M059J (cell line): ENCODE results near the gene MAML3. TPM values are rescaled to one million over a fixed set of nuclear protein-coding genes. Genes with fewer than 3 reads are reported as not detected.
A peak's percentile ranks its signal among the peaks of the same experiment; 100 is the strongest.

Experiments used
- DNase-seq: peaks from one replicate; pipeline ENCODE4 v3.0.0-alpha.2; 2012; ENCODE audit warnings: low read depth
- total RNA-seq: library from RNA; depleted of rRNA; stranded (reverse); fragments of >200 nt; shearing (Covaris generic); gene quantifications from 2 replicates; pipeline ENCODE4 v1.2.3, GENCODE V29; 2014

MAML3 gene
- total RNA-seq, 1 experiment from 2014 or later = 1.6 TPM

- DNase-seq = no peak
These were observed 287.6 kb downstream of the MAML3 start for GRCh38 chr4:139866276-139866962.

DNA sequence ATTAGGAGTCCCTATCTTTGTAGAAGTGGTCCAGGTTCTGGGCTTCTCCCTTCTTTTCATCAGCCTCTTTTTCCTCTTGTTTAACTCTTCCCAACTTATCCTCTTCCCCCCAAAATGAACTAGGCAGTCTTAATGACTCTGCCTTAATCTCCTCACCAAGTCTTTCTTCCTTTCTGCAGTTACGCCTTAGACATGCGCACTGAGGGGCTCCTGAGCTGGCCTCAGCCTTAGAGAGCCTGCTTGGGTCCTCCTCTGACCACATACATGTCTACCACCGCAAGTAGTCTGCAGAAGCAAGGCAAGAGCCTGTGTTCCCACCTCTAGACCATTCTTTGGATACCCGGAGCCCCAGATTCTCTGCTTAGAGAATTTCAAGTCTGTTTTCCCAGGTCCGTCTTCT lies 288.4 kb downstream of the MAML3 start:
- DNase-seq = no peak

- no peak for DNase-seq
These were observed 290.5 kb downstream of the MAML3 start for GRCh38 chr4:139863531-139863930.

DNA sequence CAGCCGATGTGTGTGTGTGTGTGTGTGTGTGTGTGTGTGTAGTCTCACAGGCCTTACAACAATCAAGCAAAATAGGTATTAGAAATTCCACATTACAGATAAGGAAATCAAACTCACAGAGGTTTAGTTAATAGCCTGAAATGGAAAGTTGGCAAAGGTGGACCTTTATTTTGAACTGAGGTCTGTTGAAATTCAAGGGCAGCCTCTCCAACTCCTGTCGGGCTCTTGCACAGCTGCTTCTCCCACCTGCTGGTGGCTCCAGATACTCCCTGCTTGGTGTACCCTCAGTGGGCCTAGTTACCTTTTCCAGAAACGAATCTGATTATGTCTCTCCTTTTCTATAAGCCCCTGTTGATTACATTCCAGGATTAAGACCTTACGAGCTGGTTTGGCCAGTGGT lies 292.5 kb downstream of the MAML3 start:
- DNase-seq = no peak

GRCh38 chr4:139860435-139861024 lies 293.5 kb downstream of the MAML3 start:
- no peak for DNase-seq

DNA sequence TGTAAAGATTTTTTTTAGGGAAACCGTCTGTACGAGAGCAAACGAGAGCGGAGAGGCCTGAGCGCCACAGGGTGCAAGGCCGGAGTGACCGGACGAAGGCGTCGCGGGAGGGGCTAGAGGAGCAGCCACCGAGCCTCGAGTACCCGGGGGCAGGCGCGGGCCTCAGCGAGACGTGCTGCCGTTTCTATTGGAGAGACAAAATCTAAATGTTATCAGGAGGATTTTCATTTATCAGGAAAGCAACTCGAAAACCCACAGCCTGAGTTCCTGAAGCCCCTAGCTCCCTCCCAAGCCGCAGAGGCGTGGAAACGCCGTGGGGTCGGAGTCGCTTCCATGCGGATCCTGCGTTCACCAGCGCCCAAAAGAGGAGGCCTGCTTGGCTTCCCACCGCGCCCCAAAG lies 294.1 kb downstream of the MAML3 start:
- no peak for DNase-seq

GRCh38 chr4:139858436-139859205 lies 295.4 kb downstream of the MAML3 start:
- no peak for DNase-seq

DNA sequence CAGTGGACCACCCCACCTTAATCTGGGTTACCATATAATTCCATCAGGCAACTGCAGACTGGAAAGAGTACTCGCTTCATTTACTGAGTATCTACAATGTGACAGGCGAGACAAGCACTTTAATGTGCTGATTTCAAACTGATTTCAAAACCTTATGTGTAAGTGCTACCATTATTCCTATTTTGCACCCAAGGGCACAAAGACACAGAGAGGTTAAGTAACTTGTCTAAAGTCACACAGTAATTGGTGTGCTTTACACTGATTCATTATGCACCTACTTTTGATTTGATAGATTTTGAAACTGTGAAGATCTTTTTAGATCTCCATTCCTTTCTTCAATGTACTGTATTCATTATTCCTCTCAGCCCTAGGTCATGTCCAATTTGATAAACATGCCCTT lies 296.0 kb downstream of the MAML3 start:
- DNase-seq = no peak

- peak; percentile 50 for DNase-seq
These were observed 297.0 kb downstream of the MAML3 start for GRCh38 chr4:139857021-139857420.

DNA sequence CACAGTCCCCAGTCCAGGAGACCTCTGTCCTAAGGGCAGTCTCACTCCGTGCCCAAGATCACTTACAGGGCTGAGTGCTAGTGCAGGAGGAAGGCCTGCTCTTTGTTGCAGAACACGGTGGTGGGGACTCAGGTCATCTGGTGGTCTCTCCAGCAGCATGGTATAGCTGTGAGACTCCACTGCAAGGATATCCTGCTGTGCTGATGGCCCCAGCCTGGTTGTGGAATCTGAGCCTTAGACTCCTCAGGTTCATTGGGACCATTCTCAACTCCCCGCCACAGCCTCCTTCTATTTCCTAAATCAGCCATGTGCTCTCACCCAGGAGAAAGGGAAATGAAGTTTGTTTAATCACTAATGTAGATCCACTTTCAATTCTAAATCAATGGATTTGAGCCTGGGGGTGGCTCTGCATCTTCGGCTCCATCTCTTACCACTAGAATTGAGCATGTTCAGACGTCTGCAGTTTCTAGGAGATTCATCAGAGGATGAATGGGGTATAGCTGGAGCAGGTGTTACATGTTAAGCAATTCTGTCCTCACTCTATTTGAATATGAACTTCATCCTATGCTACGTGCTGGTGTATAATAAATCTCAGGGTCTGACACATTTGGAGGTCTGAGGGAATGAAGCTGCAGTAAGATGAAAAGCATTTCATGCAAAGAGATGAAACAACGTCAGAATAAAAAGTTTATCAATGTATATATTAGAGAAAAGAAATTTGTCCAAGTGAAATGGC lies 299.1 kb downstream of the MAML3 start:
- DNase-seq = no peak

- DNase-seq = no peak
These were observed 300.7 kb downstream of the MAML3 start for GRCh38 chr4:139853309-139853708.

GRCh38 chr4:139852612-139853269 lies 301.2 kb downstream of the MAML3 start:
- no peak for DNase-seq

GRCh38 chr4:139851639-139852038 lies 302.3 kb downstream of the MAML3 start:
- no peak for DNase-seq

DNA sequence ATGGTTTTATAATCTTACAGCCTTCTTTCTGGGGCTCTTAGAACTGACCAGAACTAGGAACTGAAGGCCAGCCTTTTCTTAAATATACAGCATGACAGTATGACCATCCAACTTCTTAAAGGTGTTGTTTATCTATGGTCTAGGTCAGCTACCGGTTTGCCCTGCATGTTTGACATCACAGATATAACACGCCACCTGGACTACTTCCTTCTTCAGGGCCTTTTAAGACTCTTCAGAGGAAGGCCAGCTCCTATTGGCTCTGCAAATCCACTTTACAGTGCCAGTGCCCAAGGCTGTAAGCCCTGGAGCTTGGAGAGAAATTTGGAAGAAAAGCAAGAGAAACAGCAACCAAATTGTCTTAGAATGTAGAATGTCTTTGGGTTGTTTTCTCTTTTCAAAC lies 302.9 kb downstream of the MAML3 start:
- DNase-seq = no peak

DNA sequence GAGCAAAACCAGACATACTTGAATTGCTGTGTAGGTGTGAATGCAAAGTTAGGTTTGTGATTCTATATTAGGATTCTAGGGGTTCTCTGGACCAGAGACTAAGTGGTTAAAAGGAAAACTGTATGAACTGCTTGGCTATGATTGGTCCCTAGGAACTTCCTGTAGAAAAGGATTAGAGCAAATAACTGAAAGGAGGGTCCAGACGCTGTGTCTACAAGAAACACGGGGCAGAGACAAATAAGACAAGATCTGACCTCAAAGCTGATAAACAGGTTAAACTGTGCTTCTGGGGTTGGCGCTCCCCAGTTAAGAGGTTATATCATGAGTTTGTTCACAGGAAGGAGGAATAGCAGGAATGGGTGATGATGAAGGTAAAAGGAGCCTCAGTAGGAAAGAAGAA lies 304.8 kb downstream of the MAML3 start:
- DNase-seq = no peak

DNA sequence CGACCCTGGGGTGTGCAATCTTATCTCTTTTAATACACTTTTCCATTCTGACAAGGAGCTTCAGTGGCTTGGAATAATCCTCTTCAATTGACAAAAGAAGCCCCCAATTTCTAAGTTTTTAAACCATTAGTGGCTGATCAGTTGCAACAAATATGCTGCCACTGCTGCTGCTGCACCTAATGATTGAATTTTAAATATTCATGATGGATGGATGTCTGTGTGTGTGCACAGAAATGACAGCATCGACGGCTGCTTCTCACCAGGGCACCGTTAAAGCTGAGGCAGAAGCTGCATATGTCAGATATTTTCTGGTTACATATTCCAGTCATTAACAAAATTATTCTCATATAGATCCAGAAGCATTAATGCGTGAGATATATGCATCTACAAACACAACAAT lies 306.0 kb downstream of the MAML3 start:
- DNase-seq = no peak

- DNase-seq = no peak
These were observed 306.4 kb downstream of the MAML3 start for GRCh38 chr4:139847602-139848001.

GRCh38 chr4:139846766-139847165 lies 307.2 kb downstream of the MAML3 start:
- DNase-seq = no peak

- no peak for DNase-seq
These were observed 308.4 kb downstream of the MAML3 start for GRCh38 chr4:139845453-139846093.

GRCh38 chr4:139844459-139845036 lies 309.4 kb downstream of the MAML3 start:
- no peak for DNase-seq

GRCh38 chr4:139844057-139844456 lies 309.9 kb downstream of the MAML3 start:
- no peak for DNase-seq
